GM15510 (cell line): Measurements from ENCODE around the gene SLC36A1.

Experiments
- POLR2A ChIP-seq: IDR thresholded peaks from 3 replicates; pipeline ENCODE4 v1.6.1; 2011; ENCODE audit warnings: borderline replicate concordance; ENCODE audit not compliant: insufficient read length; ENCODE audit errors: extremely low read depth

The SLC36A1 gene

DNA sequence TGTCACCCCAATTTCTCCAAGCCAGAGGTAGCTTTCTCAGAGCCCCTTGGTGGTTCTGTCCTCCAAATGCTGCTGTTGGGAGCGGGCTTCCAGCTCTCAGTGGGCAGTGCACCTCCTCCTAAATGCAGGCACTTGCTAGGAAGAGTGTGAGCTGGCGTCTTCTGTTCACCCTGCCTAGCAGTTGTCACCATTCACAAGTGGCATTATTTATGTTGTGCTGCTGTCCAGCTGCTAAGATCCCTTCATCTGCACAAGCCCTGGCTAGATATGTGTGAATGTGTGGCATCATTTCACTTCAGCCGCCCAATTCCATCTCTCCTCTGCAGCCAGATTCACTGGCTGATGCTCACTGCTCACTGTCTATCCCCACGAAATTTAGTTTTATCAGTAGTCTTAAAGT lies 43.7 kb downstream of the SLC36A1 start:
- TF ChIP-seq POLR2A, result no peak

DNA sequence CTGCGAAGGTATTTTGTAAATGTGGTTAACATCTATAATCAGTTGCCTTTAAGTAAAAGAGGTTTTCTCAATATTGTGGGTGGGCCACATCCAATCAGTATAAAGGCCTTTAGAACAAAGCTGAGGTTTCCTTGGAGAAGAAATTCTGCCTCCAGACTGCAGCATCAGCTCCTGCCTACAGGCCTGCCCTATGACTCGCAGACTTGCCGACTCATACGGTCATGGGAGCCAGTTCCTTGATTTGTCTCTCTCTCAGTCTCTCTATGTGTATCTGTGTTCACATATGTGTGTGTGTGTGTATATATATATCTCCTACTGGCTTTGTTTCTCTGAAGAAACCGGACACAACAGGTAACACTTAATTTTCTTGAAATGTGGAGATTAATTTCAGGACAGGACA lies 45.3 kb downstream of the SLC36A1 start:
- no peak for TF ChIP-seq POLR2A

DNA sequence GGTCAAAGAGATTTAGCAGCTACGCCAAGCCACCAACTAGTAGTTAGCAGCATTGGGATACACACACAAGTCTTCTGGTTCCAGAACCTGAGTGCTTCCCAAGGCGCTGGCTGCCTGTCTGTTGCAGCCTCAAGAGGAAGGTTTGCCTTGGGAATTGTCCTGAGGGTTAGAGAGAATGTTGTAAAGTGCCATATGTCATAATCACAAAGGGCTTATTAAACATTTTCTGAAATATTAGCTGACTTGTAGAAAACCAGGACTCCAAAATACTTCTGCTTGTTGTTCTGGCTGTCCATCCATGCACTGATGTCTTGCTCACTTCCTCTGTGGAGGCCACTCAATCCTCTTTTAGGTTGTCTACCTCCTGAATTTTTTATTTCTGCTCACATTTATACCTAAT lies 46.3 kb downstream of the SLC36A1 start:
- TF ChIP-seq POLR2A, result no peak

DNA sequence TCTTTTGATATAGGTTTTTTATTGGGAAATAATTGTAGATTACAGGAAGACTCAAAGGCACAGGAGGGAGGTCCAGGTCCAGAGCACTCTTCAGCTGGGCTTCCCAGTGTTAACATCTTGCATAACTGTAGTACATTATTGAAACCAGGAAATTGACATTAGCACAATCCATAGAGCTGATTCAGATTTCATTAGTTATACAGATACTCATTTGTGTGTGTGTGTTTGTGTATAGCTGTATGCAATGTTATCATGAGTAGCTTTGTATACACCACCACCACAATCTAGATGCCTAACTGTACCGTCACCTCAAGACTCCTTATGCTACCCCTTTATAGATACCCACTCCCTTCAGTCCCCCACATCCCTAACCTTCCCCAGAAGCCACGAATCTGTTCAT lies 47.9 kb downstream of the SLC36A1 start:
- TF ChIP-seq POLR2A, result no peak

DNA sequence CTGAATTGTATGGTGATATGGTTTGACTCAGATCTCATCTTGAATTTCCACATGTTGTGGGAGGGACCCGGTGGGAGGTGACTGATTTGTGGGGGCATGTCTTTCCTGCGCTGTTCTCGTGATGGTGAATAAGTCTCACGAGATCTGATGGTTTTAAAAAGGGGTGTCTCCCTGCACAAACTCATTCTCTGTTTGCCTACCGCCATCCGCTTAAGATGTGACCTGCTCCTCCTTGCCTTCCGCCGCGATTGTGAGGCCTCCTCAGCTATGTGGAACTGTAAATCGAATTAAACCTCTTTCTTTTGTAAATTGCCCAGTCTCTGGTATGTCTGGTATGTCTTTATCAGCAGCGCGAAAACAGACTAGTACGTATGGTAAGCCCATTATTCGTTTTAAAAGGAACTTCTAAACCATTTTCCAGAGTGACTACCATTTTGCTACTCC lies 48.7 kb downstream of the SLC36A1 start:
- no peak for TF ChIP-seq POLR2A

DNA sequence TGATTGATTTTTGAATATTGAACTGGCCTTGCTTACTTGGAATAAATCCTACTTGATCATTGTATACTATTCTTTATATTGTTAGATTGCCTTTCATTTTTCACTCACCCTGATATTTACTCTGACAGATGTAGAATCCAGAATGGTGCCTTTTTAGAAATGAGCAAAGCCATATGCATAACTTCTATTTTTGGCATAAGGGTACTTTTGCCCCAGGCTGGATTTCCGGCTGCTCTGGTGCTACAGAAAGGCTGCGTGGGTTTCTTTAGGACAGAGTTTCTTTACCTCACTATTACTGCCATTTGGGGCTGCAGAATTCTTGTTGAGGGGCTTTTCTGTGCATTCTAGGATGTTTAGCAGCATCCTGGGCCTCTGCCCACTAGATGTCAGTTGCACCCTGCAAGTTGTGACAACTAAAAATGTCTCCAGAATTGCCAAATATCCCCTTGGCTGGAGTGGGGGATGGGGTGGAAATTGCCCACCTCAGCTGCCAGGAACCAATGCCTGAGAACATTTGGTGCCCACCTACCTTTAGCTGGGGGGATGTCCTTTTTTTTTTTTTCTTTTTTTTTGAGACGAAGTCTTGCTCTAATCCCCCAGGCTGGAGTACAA lies 50.1 kb downstream of the SLC36A1 start:
- TF ChIP-seq POLR2A, result no peak

DNA sequence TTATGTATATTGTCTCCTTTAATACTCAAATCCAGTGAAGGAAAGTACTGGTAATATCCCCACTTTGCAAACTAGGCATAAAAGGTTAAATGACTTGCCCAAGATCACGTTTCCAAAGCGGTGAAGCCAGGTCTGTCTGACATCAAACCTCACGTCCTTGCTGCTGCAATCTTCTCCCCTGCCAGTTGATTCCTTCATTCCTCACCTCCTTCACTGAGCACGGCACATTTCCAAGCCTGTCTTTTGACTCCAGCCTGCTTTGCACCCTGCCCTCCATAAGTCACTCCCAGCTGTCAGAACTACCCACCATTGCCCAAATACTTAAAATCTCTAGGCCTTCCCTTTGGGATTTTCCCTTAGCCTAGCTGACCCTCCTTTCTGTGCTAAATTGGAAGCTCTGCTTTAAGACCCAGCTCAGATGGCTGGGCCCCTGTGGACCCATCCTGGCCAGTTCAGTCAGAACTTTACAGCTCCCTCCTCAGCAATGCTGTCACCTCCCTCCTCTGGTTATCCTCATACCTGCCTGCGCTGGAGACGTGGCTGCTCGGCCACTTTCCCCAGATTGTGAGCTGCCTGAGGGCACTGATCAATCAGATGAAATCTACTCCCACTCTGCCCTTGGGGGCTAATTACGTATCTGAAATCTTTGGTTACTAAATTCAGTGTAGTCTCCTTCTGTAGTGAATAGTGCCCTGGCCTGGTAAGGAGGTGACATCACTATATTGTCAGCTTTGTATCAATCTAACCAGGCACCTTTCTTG lies 51.2 kb downstream of the SLC36A1 start:
- TF ChIP-seq POLR2A, result no peak

DNA sequence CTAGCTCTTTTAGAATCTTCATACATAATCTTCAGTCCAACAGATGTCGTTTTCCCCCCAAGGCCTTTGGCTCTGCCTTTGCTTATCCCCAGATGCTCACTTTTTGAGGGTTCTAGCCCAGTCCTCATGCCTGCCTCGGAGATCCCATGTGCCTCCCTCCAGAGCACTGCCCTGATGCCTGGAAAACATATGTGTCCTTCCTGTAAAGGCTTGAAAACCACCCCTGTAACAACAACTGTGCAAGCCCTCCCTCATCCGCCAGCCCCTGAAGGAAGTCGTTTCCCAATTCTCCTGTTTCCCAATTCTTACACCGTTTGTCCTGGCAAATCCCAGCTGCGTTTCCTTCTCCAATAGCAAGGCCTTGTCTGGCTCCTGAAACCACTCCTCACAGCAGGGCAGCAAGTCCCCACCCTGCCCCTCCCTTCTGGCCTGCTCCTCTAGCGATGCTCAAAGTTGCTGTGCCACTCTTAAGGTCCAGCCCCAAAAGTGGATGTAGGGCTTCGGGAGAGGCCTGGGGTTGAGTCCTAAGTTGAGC lies 52.2 kb downstream of the SLC36A1 start:
- no peak for TF ChIP-seq POLR2A

DNA sequence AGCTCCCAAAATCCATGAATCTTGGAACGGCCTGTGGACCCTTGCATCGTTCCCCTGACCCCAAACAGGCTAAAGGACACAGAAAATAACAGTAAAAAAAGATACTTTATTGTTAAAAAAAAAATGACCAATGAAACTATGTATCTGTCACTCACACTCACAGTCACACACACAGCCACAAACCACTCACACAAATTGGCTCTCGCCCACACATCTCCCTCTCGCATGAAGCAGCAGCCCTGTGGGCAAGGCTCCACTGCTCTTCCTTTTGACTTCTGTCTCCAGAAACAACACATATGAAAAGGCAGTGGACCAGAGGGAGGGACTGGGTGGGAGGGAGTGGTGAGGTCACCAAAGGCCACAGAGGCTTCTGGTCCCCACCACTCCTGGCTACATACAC lies 56.6 kb downstream of the SLC36A1 start:
- TF ChIP-seq POLR2A, result no peak

DNA sequence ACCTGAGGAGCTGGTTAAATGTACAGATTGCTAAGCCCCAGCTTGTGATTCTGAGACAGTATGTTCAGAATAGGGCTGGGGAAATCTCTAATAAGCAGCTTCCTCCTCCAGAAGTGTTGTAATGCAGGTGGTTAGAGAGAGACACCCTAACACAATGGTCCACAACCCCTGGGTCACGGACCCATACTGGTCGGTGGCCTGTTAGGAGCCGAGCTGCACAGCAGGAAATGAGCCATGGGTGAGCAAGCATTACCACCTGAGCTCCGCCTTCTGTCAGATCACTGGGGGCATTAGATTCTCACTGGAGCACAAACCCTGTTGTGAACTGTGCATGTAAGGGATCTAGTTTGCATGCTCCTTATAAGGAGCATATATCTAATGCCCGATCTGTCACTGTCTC lies 61.8 kb downstream of the SLC36A1 start:
- TF ChIP-seq POLR2A, result no peak

DNA sequence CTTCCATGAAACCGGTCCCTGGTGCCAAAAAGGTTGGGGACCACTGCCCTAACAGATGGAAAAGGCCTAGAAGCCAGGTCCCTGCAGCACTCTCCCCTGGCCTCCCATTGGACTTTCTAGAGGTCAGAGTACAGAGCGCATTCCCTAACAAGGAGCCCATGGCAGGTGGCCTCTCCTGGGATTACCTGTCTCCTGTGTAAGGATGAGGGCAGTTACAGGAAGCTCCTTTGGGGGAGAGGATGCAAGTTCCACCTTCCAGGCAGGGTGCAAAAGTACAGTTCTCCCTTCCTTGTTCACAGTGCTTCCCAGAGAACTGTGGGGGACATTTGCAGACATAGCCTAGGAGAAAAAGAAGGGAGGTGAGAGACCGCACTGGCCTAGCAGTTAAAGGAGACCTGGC lies 62.4 kb downstream of the SLC36A1 start:
- TF ChIP-seq POLR2A, result no peak

DNA sequence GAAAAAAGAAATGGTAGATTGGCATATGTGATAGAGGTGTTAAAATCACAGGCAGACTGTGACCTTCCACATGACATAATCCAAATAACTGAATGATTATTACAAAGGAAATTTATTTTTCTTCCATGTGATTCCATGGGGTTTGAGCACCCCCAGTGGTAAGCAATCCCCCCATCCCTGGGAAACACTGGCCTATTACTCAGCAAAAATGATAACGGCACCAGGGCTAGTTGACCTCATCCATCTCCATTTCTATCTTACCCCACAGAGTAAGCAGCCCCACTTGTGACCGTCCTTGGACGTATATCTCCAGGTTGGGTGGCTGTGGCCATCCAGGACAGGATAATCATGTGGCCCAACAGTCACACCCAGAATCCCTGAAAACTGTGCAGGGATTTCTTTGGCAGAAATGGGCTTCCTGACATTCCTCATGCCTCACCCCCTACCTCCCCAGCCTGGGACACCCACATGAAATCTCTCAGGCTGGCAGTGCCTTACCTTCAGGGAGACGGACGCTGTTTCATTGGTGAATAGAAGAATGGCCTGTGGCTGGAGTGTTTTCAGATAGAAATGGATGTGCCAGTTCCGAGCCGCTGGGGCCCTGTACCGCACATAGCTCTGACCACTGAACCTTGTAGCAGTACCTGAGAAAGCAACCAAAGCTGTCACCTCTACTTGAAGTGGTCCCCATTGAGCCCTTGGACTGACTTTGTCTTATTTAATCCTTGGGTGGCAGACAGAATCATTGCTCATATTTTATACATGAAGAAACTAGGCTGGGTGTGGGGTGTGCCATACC lies 69.9 kb downstream of the SLC36A1 start:
- no peak for TF ChIP-seq POLR2A

DNA sequence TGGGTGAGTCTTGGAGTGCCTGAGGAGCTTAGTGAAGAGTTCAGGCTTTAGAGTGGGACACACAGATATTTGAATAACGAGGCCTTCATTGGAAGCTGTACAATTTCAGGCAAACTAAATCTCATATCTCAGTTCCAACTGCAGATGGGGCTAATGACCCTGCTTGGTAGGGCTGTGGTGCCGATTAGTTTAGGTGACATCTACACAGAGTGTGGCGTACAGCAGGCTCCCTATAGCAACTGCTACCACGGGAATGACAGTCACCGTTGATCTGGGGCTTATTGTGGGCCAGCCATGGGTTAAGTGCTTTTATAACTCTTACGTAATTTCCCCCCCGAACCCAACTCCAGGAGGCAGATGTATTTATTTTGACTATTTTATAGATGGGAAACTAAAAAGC lies 72.9 kb downstream of the SLC36A1 start:
- TF ChIP-seq POLR2A, result no peak

DNA sequence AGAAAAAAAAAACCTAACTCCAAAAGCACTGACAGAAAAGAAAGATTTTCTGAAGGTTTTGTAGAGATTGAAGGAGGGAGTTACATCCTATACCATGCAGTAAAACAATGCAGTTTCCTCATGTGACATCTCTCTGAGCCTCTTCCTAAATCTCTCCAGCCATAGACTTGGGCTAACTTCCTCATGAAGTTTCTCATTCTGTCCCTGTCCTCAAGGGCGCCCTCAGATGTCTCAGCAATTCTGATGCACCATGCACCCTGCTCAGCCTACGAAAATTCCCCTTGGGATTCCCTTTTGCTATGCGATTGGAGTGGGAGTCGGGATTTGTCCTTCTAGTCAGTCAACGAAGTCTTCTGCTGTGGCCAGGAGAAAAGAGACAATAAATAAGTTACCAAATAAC lies 74.8 kb downstream of the SLC36A1 start:
- TF ChIP-seq POLR2A, result no peak

DNA sequence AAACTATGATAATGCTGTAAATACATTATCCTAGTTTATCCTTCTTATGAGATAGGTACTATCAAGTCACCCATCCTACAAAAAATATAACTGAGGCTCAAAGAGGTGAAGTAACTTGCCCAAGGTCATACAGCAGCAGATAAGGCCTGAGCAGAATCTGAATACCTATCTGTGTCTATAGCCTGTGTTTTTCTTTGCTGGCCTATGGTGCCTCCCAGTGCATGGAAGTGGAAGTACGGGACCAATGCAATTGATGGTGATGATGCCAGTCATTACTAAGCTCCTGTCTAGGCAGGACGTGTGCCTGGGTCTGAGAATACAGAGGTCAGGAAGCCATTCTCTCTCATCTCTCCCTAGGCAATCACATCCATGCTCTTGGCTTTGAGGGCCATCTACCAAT lies 75.9 kb downstream of the SLC36A1 start:
- no peak for TF ChIP-seq POLR2A
